Large intestine (tissue), 3 donors: Measurements from ENCODE around the gene SREK1IP1. TPM values are rescaled to one million over a fixed set of nuclear protein-coding genes. Genes with fewer than 3 reads are reported as not detected.
"Not testable (repeated sequence)": the region's sequence is repeated elsewhere in the genome, so short reads cannot be mapped to it uniquely, and the experiment has no call there.

Source experiments
- DNase-seq, 2 donors: peaks; one replicate each; pipeline versions ENCODE4 v3.0.0 to v3.0.0-alpha.2; 2013
- H3K27ac ChIP-seq: one replicate; pipeline ENCODE4 v1.5.1; 2013; ENCODE audit warnings: low read length
- H3K27me3 ChIP-seq: 2 replicates; pipeline ENCODE4 v1.6.1; 2013; ENCODE audit warnings: low read length; ENCODE audit not compliant: control insufficient read depth, insufficient read depth
- H3K36me3 ChIP-seq: 2 replicates; pipeline ENCODE4 v1.6.1; 2013; ENCODE audit warnings: low read length; ENCODE audit not compliant: control insufficient read depth, insufficient read depth
- H3K4me1 ChIP-seq: one replicate; pipeline ENCODE4 v1.6.1; 2013; ENCODE audit warnings: low read length; ENCODE audit not compliant: control insufficient read depth, insufficient read depth
- H3K4me3 ChIP-seq: one replicate; pipeline ENCODE4 v1.5.1; 2013; ENCODE audit warnings: low read length
- H3K9me3 ChIP-seq: one replicate; pipeline ENCODE4 v1.6.1; 2013; ENCODE audit warnings: mild to moderate bottlenecking, low read depth, low read length, moderate library complexity; ENCODE audit not compliant: control insufficient read depth
- WGBS: methylation state at CpG from one replicate; pipeline ENCODE4 v1.1.5; 2013; ENCODE audit warnings: low lambda C conversion rate; ENCODE audit not compliant: insufficient coverage; 5-methylcytosine and 5-hydroxymethylcytosine counted together
- polyA plus RNA-seq: library from polyadenylated mRNA; unstranded; fragments of 120-200 nt; gene quantifications from one replicate; pipeline ENCODE4 v1.2.1, GENCODE V29; 2013

Gene SREK1IP1
- polyA plus RNA-seq, 1 donor: 14.7 TPM

DNA sequence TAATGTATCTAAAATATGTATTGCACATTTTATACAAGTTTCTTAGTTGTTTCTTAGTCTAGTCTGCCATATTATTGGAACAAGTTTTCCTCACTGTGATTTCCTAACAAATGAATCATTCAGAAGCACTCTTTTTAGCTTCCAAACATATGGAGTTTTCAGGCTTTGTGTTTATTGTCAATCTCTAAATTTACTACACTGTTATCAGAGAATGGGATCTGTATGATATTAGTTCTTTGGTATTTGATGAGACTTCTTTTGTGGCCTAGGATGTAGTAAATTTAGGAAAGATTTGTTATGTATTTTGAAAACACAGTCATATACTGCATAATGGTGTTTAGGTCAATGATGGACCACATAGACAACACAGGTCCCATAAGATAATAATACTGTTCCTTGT is 25.7 kb downstream of the SREK1IP1 start:
- Histone ChIP-seq H3K27ac (no peak overlapping the region), H3K4me3 (no peak overlapping the region), H3K36me3 (peaks cover 27% of the 10 kb centered on the region), H3K27me3 (no peaks in the 10 kb centered on the region), H3K4me1 (no peaks in the 10 kb centered on the region), H3K9me3 (no peaks in the 10 kb centered on the region)
- DNase-seq: no peak

- no peaks in the 10 kb centered on the region for H3K4me1 ChIP-seq
- 100% methylated on average over 1 of the region's 1 CpG for WGBS
- H3K36me3 ChIP-seq: peaks cover 27% of the 10 kb centered on the region
- H3K27ac ChIP-seq: no peak overlapping the region
- no peaks in the 10 kb centered on the region for H3K27me3 ChIP-seq
- no peak for DNase-seq
- no peaks in the 10 kb centered on the region for H3K9me3 ChIP-seq
- no peak overlapping the region for H3K4me3 ChIP-seq
These were observed 26.1 kb downstream of the SREK1IP1 start for GRCh38 chr5:64742411-64742810.

- H3K27me3 ChIP-seq: no peaks in the 10 kb centered on the region
- H3K9me3 ChIP-seq: no peaks in the 10 kb centered on the region
- peaks cover 19% of the 10 kb centered on the region for H3K36me3 ChIP-seq
- no CpG with 5 or more reads among the region's 2 CpGs for WGBS
- H3K4me3 ChIP-seq: no peak overlapping the region
- H3K27ac ChIP-seq: no peak overlapping the region
- no peaks in the 10 kb centered on the region for H3K4me1 ChIP-seq
- no peak for DNase-seq
These were observed 41.3 kb downstream of the SREK1IP1 start for GRCh38 chr5:64727150-64727549.

DNA sequence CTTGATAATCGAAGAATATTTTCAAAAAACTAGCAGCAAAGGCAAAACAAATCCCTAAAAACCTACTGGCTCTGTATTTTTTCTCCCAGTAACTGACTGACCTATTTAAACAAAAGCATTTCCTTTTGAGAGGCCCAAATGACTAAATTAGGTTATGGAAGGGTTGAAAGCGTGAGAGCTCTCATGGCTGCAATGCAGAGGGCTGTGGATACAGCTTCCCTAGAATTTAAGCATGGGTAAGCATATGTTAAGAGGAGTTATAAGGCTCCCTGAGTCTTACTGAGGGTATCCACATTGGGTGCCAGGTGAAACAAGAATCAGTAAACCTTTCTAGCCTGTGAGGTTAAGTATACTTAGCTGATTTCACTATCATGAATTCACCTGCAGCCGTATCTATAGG is 45.9 kb downstream of the SREK1IP1 start:
- Histone ChIP-seq H3K27ac (no peak overlapping the region), H3K27me3 (no peaks in the 10 kb centered on the region), H3K36me3 (peaks cover 18% of the 10 kb centered on the region), H3K4me3 (no peak overlapping the region), H3K9me3 (no peaks in the 10 kb centered on the region), H3K4me1 (no peaks in the 10 kb centered on the region)
- WGBS: 100% methylated on average over 1 of the region's 3 CpGs
- no peak for DNase-seq

- no CpG with 5 or more reads among the region's 16 CpGs for WGBS
- H3K4me1 ChIP-seq, H3K4me3 ChIP-seq, H3K9me3 ChIP-seq, H3K27ac ChIP-seq, H3K36me3 ChIP-seq, DNase-seq, H3K27me3 ChIP-seq: not testable (repeated sequence)
These were observed 54.0 kb downstream of the SREK1IP1 start for GRCh38 chr5:64714495-64714894.

GRCh38 chr5:64707191-64707590 is 61.3 kb downstream of the SREK1IP1 start:
- DNase-seq: no peak
- no CpG with 5 or more reads among the region's 2 CpGs for WGBS
- no peak overlapping the region for H3K27ac ChIP-seq
- H3K27me3 ChIP-seq: no peaks in the 10 kb centered on the region
- no peak overlapping the region for H3K4me3 ChIP-seq
- no peaks in the 10 kb centered on the region for H3K36me3 ChIP-seq
- no peaks in the 10 kb centered on the region for H3K9me3 ChIP-seq
- H3K4me1 ChIP-seq: no peaks in the 10 kb centered on the region

DNA sequence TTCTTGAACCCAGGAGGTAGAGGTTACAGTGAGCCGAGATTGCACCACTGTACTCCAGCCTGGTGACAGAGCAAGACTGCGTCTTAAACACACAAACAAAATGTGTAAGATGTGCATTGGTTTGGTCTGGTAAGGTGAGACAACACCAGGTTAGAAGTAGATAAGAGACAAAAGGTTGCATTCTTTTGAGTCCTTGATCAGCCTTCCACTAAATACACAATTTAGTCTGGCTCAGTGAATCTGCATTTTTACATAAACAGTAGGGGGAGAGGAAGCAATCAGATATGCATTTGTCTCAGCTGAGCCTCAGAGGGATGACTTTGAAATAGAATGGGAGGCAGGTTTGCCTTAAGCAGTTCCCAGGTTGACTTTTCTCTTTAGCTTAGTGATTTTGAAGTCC is 62.4 kb downstream of the SREK1IP1 start:
- H3K4me3 ChIP-seq, DNase-seq, H3K36me3 ChIP-seq, H3K4me1 ChIP-seq, H3K27me3 ChIP-seq, H3K9me3 ChIP-seq, H3K27ac ChIP-seq: not testable (repeated sequence)
- WGBS: no CpG with 5 or more reads among the region's 2 CpGs

DNA sequence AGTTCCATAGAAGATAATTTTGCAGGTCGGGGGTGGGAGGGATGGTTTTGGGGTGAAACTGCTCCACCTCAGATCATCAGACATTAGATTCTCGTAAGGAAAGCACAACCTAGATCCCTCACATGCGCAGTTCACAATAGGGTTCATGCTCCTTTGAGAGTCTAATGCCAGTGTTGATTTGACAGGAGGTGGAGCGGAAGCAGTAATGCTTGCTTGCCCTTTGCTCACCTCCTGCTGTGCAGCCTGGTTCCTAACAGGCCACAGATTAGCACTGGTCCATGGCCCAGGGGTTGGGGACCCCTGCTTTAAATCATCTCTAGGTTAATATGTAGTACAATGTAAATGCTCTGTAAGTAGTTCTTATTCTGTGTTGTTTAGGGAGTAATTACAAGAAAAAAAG is 67.7 kb downstream of the SREK1IP1 start:
- no CpG with 5 or more reads among the region's 4 CpGs for WGBS
- H3K9me3 ChIP-seq: no peaks in the 10 kb centered on the region
- no peak for DNase-seq
- H3K4me1 ChIP-seq: no peaks in the 10 kb centered on the region
- H3K36me3 ChIP-seq: no peaks in the 10 kb centered on the region
- H3K4me3 ChIP-seq: no peak overlapping the region
- no peak overlapping the region for H3K27ac ChIP-seq
- H3K27me3 ChIP-seq: no peaks in the 10 kb centered on the region

DNA sequence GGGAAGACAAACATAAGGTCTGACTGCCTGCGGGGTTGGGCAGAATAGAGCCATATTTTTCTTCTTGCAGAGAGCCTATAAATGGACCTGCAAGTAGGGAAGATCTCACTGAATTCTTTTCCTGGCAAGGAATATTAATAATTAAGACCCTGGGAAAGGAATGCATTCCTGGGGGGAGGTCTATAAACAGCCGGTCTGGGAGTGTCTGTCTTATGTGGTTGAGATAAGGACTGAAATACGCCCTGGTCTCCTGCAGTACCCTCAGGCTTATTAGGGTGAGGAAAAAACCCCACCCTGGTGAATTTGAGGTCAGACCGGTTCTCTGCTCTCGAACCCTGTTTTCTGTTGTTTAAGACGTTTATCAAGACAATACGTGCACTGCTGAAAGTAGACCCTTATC is 72.1 kb downstream of the SREK1IP1 start:
- H3K9me3 ChIP-seq, DNase-seq: not testable (repeated sequence)
- WGBS: 100% methylated on average over 3 of the region's 7 CpGs

GRCh38 chr5:64693636-64694035 is 74.9 kb downstream of the SREK1IP1 start:
- no peaks in the 10 kb centered on the region for H3K9me3 ChIP-seq
- H3K27ac ChIP-seq: no peak overlapping the region
- H3K4me3 ChIP-seq: no peak overlapping the region
- DNase-seq: no peak
- WGBS: 60% methylated on average over 1 of the region's 2 CpGs
- H3K36me3 ChIP-seq: no peaks in the 10 kb centered on the region
- H3K4me1 ChIP-seq: peaks cover 3% of the 10 kb centered on the region
- H3K27me3 ChIP-seq: peaks cover 40% of the 10 kb centered on the region

More for the DNA sequence above, 72.1 kb downstream of the SREK1IP1 start:
- H3K27me3 ChIP-seq: peaks cover 14% of the 10 kb centered on the region
- H3K4me3 ChIP-seq, H3K27ac ChIP-seq, H3K36me3 ChIP-seq, H3K4me1 ChIP-seq: not testable (repeated sequence)

DNA sequence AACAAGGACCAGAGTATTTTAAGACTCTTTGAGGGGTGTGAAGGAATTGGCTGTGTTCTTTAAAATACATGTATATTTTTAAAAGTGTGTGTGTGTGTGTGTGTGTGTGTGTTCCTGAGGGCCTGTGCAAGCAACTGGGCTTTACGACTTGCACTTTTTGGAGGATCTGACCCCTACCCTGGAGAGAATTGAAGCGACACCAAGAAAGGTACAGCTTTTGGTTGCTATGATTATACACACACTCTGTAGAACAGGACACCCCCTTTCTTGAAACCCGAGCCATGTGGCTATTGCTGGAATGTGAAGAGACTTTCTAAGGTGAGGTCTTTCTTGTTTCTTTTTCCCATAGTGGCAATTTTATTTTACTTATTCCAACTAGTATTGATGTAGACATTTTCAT is 77.2 kb downstream of the SREK1IP1 start:
- no peak overlapping the region for H3K27ac ChIP-seq
- WGBS: no CpG with 5 or more reads among the region's 3 CpGs
- H3K4me1 ChIP-seq: peaks cover 3% of the 10 kb centered on the region
- no peaks in the 10 kb centered on the region for H3K36me3 ChIP-seq
- peaks cover 47% of the 10 kb centered on the region for H3K27me3 ChIP-seq
- no peak for DNase-seq
- no peaks in the 10 kb centered on the region for H3K9me3 ChIP-seq
- no peak overlapping the region for H3K4me3 ChIP-seq
